K562 (cell line): ENCODE measurements around the gene PAAF1.

Experiments
- BHLHE40 ChIP-seq: IDR thresholded peaks from 2 replicates; pipeline ENCODE4 v1.6.1; 2011; ENCODE audit warnings: low read length, improper control_type of control experiment
- BRCA1 ChIP-seq, 2 experiments: fragments of 450-650 bp in 1 of 2; sonication (generic) in 1 of 2; formaldehyde crosslinking in 1 of 2; IDR thresholded peaks; 2 replicates each; pipeline versions ENCODE4 v1.5.0 to v1.6.1; 2017 to 2020; ENCODE audit warnings: mild to moderate bottlenecking in 1 of 2, missing genetic modification reagents in 1 of 2
- EZH2 ChIP-seq: IDR thresholded peaks from 2 replicates; pipeline ENCODE4 v1.6.1; 2012; ENCODE audit warnings: low read depth, mild to moderate bottlenecking, inconsistent platforms, low read length, borderline replicate concordance
- SLC30A9 ChIP-seq: fragments of 250-450 bp; sonication (Bioruptor Pico); IDR thresholded peaks from 2 replicates; pipeline ENCODE4 v1.8.0; 2022; ENCODE audit warnings: mild to moderate bottlenecking, moderate library complexity
- ZNF324 ChIP-seq: fragments of 250-450 bp; sonication (Bioruptor Pico); IDR thresholded peaks from 2 replicates; pipeline ENCODE4 v1.4.0; 2020; ENCODE audit warnings: mild to moderate bottlenecking
- ZNF431 ChIP-seq: sonication (generic); formaldehyde crosslinking; IDR thresholded peaks from 2 replicates; pipeline ENCODE4 v1.8.0; 2022; ENCODE audit warnings: mild to moderate bottlenecking, missing genetic modification reagents
- ZNF436 ChIP-seq: fragments of 250-450, 450-650 bp; sonication (Bioruptor Pico); formaldehyde crosslinking; IDR thresholded peaks from 2 replicates; pipeline ENCODE4 v1.7.0; 2020; ENCODE audit warnings: mild to moderate bottlenecking
- ZNF644 ChIP-seq: fragments of 200-800 bp; sonication (Bioruptor generic); IDR thresholded peaks from 2 replicates; pipeline ENCODE4 v1.6.1; 2016; ENCODE audit warnings: low read depth, missing genetic modification characterization, missing compliant biosample characterization
- TF ChIP-seq, protein P1 (sequence below), 3 experiments: IDR thresholded peaks in 2 of 3; conservative IDR thresholded peaks in 1 of 3; 2 replicates each; pipeline ENCODE4 v1.5.1; 2011 to 2012; ENCODE audit warnings: low read length in 3 of 3, mild to moderate bottlenecking in 3 of 3, control low read depth in 2 of 3, improper control_type of control experiment in 1 of 3, inconsistent platforms in 1 of 3, low read depth in 1 of 3, mixed read lengths in 1 of 3, moderate library complexity in 1 of 3; ENCODE audit not compliant: insufficient read depth in 2 of 3
- TF ChIP-seq, protein P2 (sequence below): sonication (generic); formaldehyde crosslinking; IDR thresholded peaks from 2 replicates; pipeline ENCODE4 v1.8.0; 2022; ENCODE audit warnings: missing genetic modification reagents, mild to moderate bottlenecking, borderline replicate concordance
- TF ChIP-seq, protein P3 (sequence below): fragments of 250-450 bp; sonication (Bioruptor Pico); IDR thresholded peaks from 2 replicates; pipeline ENCODE4 v1.8.0; 2021; ENCODE audit warnings: moderate library complexity, mild to moderate bottlenecking, inconsistent platforms

DNA sequence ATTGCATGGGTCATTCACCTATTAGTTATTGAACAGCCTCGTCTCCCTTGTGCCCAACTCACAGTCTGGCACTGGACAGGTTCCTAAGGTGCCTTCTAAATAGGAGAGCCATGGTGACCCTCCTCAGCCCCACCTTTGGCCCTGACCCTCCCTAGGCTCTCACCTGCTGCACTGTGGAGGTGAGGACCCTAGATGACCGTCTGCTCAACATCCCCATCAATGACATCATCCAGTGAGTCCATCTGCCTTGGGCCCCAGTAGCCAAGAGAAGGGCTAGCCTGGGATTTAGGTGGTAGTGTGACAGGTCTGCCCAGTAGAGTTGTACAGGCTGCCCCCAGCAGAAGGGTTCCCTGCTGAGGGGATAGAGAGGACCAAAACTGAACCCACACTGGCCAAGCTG lies 92.3 kb downstream of the PAAF1 start:
- TF ChIP-seq, protein P1, sequence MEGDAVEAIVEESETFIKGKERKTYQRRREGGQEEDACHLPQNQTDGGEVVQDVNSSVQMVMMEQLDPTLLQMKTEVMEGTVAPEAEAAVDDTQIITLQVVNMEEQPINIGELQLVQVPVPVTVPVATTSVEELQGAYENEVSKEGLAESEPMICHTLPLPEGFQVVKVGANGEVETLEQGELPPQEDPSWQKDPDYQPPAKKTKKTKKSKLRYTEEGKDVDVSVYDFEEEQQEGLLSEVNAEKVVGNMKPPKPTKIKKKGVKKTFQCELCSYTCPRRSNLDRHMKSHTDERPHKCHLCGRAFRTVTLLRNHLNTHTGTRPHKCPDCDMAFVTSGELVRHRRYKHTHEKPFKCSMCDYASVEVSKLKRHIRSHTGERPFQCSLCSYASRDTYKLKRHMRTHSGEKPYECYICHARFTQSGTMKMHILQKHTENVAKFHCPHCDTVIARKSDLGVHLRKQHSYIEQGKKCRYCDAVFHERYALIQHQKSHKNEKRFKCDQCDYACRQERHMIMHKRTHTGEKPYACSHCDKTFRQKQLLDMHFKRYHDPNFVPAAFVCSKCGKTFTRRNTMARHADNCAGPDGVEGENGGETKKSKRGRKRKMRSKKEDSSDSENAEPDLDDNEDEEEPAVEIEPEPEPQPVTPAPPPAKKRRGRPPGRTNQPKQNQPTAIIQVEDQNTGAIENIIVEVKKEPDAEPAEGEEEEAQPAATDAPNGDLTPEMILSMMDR (IDR thresholded peaks at IDR 0.05 in 2 of 3, conservative IDR thresholded peaks at IDR 0.05 in 1 of 3; ENCODE audit: insufficient read depth in 2 of 3, low read depth in 1 of 3, low read length in 3 of 3) = no peak
- no peak for TF ChIP-seq BRCA1 (IDR thresholded peaks at IDR 0.05)
- no peak for TF ChIP-seq BRCA1 (CRISPR knock-in tag; IDR thresholded peaks at IDR 0.05)
- no peak for TF ChIP-seq ZNF431 (CRISPR knock-in tag)
- TF ChIP-seq ZNF644 (tag) = no peak
- no peak for TF ChIP-seq SLC30A9 (CRISPR knock-in tag)
- no peak for TF ChIP-seq ZNF324 (CRISPR knock-in tag)
- no peak for TF ChIP-seq EZH2
- TF ChIP-seq, protein P2, sequence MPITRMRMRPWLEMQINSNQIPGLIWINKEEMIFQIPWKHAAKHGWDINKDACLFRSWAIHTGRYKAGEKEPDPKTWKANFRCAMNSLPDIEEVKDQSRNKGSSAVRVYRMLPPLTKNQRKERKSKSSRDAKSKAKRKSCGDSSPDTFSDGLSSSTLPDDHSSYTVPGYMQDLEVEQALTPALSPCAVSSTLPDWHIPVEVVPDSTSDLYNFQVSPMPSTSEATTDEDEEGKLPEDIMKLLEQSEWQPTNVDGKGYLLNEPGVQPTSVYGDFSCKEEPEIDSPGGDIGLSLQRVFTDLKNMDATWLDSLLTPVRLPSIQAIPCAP (CRISPR knock-in tag) = no peak
- no peak for TF ChIP-seq ZNF436
- TF ChIP-seq, protein P3, sequence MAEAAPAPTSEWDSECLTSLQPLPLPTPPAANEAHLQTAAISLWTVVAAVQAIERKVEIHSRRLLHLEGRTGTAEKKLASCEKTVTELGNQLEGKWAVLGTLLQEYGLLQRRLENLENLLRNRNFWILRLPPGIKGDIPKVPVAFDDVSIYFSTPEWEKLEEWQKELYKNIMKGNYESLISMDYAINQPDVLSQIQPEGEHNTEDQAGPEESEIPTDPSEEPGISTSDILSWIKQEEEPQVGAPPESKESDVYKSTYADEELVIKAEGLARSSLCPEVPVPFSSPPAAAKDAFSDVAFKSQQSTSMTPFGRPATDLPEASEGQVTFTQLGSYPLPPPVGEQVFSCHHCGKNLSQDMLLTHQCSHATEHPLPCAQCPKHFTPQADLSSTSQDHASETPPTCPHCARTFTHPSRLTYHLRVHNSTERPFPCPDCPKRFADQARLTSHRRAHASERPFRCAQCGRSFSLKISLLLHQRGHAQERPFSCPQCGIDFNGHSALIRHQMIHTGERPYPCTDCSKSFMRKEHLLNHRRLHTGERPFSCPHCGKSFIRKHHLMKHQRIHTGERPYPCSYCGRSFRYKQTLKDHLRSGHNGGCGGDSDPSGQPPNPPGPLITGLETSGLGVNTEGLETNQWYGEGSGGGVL (CRISPR knock-in tag) = no peak
- no peak for TF ChIP-seq BHLHE40
